ENCODE results near the gene ETNK2.

ETNK2 gene

GRCh38 chr1:204176049-204176448 is 24.2 kb upstream of the ETNK2 start:
- ATAC-seq = no peak

GRCh38 chr1:204174958-204175357 is 23.1 kb upstream of the ETNK2 start:
- no peak for ATAC-seq

- no peak for ATAC-seq
These were observed 20.7 kb upstream of the ETNK2 start for GRCh38 chr1:204172404-204173029.

GRCh38 chr1:204171751-204172178 is 19.9 kb upstream of the ETNK2 start:
- ATAC-seq = no peak

GRCh38 chr1:204170494-204171155 is 18.8 kb upstream of the ETNK2 start:
- no peak for ATAC-seq

GRCh38 chr1:204169858-204170257 is 18.0 kb upstream of the ETNK2 start:
- ATAC-seq = no peak

GRCh38 chr1:204167730-204168129 is 15.9 kb upstream of the ETNK2 start:
- no peak for ATAC-seq

GRCh38 chr1:204166219-204166618 is 14.4 kb upstream of the ETNK2 start, which contains the start of gene REN:
Gene REN (minus strand): TSS chr1:204166337. CDS start chr1:204166293, 44 bp downstream.
- ATAC-seq = no peak

GRCh38 chr1:204162494-204163074 is 10.7 kb upstream of the ETNK2 start:
- ATAC-seq = peak; percentile 84 to 86

GRCh38 chr1:204161609-204162493 is 10.0 kb upstream of the ETNK2 start:
- ATAC-seq = no peak

GRCh38 chr1:204157962-204158361 is 6.1 kb upstream of the ETNK2 start:
- no peak for ATAC-seq

- ATAC-seq = no peak
These were observed 4.0 kb upstream of the ETNK2 start for GRCh38 chr1:204155881-204156280.

GRCh38 chr1:204154568-204155255 is 2.9 kb upstream of the ETNK2 start:
- ATAC-seq = no peak

- ATAC-seq = no peak
These were observed 1.8 kb upstream of the ETNK2 start for GRCh38 chr1:204153667-204154066.

GRCh38 chr1:204152310-204153044 is 633 bp upstream of the ETNK2 start:
- ATAC-seq = no peak

- ATAC-seq = no peak
These were observed 917 bp downstream of the ETNK2 start for GRCh38 chr1:204150702-204151551.

GRCh38 chr1:204149635-204150565 is 1.9 kb downstream of the ETNK2 start:
- no peak for ATAC-seq

- ATAC-seq = no peak
These were observed 2.7 kb downstream of the ETNK2 start for GRCh38 chr1:204149107-204149506.
